ENCODE results near the gene FZD8. TPM values are rescaled to one million over a fixed set of nuclear protein-coding genes. Genes with fewer than 3 reads are reported as not detected.

The FZD8 gene
- total RNA-seq, 1 donor from 2014 or later, result 0.56 TPM

GRCh38 chr10:35652824-35653223 lies 10.7 kb upstream of the FZD8 start:
- Mint-ChIP-seq H3K27ac (no peak overlapping the region), H3K9me3 (no peaks in the 10 kb centered on the region), H3K4me1 (no peaks in the 10 kb centered on the region), H3K36me3 (ENCODE audit: low read depth) (no peaks in the 10 kb centered on the region), H3K27me3 (peaks cover 8% of the 10 kb centered on the region), H3K4me3 (no peak overlapping the region)
- DNase-seq, result no peak
- intact Hi-C loops (cut with micrococcal nuclease), result no loop called here

DNA sequence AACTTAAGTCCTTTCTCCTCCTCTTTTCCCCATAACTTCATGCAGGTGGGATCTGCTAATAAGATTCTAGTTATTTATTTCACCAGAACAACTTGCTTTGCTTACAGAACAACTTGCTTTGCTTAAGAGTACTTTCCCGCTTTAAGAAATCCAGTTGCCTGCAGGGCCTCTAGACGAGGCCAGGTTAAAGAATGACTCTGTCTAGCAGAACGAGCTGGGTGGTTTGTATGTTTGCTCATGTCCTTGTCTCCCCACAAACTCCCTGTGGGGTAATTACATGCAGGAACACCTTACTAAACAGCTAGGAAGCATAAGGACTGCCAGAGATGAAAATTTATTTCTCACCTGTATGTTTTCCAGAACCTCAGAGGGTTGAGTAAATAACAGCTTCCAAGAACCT lies 8.8 kb upstream of the FZD8 start:
- no peaks in the 10 kb centered on the region for H3K4me1 Mint-ChIP-seq

GRCh38 chr10:35644050-35644950 lies 2.2 kb upstream of the FZD8 start:
- DNase-seq, result no peak
- H3K4me1 Mint-ChIP-seq, result peaks cover 11% of the 10 kb centered on the region
- H3K4me3 Mint-ChIP-seq, result peak overlapping the region; percentile 82
- H3K27ac Mint-ChIP-seq, result no peak overlapping the region
- H3K36me3 Mint-ChIP-seq (ENCODE audit: low read depth), result no peaks in the 10 kb centered on the region
- peaks cover 51% of the 10 kb centered on the region for H3K27me3 Mint-ChIP-seq
- intact Hi-C loops (cut with micrococcal nuclease), result loop anchor here (5.0 kb wide), 2 partner anchors 522 to 1238 kb away; no protein-coding TSS in a partner anchor
- no peaks in the 10 kb centered on the region for H3K9me3 Mint-ChIP-seq

More for the DNA sequence above, 8.8 kb upstream of the FZD8 start:
- no peak overlapping the region for H3K27ac Mint-ChIP-seq
- H3K9me3 Mint-ChIP-seq, result no peaks in the 10 kb centered on the region
- DNase-seq, result no peak
- H3K27me3 Mint-ChIP-seq, result peaks cover 9% of the 10 kb centered on the region
- intact Hi-C loops (cut with micrococcal nuclease), result no loop called here
- H3K4me3 Mint-ChIP-seq, result no peak overlapping the region
- H3K36me3 Mint-ChIP-seq (ENCODE audit: low read depth), result no peaks in the 10 kb centered on the region

GRCh38 chr10:35643151-35644049 lies 1.3 kb upstream of the FZD8 start:
- Mint-ChIP-seq H3K27me3 (peaks cover 55% of the 10 kb centered on the region), H3K4me3 (peak overlapping the region; percentile 82), H3K27ac (no peak overlapping the region), H3K36me3 (ENCODE audit: low read depth) (no peaks in the 10 kb centered on the region), H3K9me3 (no peaks in the 10 kb centered on the region), H3K4me1 (peaks cover 11% of the 10 kb centered on the region)
- peak; percentile 61 for DNase-seq
- intact Hi-C loops (cut with micrococcal nuclease), result loop anchor here (5.0 kb wide), 2 partner anchors 521 to 1239 kb away; no protein-coding TSS in a partner anchor

DNA sequence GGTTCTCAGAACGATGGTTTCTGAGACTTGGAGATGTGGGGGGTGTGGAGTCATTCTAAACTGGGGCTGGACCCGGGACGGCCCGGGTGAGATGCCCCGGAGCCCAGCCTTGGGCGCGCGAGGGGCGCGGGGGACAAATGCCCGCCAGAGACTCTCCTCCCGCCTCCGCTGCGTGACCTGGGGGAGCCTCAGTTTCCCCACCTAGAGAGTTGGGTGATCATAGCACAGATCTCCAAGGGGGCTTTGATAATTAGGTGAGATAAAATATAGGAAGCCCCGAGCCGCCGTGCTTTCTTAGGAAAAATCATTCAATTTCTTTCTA lies 658 bp upstream of the FZD8 start:
- Mint-ChIP-seq H3K27ac (no peak overlapping the region), H3K27me3 (peaks cover 61% of the 10 kb centered on the region), H3K9me3 (no peaks in the 10 kb centered on the region), H3K4me3 (peak overlapping the region; percentile 82), H3K4me1 (peaks cover 11% of the 10 kb centered on the region), H3K36me3 (ENCODE audit: low read depth) (no peaks in the 10 kb centered on the region)
- DNase-seq, result no peak
- intact Hi-C loops (cut with micrococcal nuclease), result loop anchor here (5.0 kb wide), 2 partner anchors 520 to 1240 kb away; no protein-coding TSS in a partner anchor

- H3K36me3 Mint-ChIP-seq (ENCODE audit: low read depth), result no peaks in the 10 kb centered on the region
- H3K9me3 Mint-ChIP-seq, result no peaks in the 10 kb centered on the region
- H3K27ac Mint-ChIP-seq, result no peak overlapping the region
- intact Hi-C loops (cut with micrococcal nuclease), result loop anchor here (5.0 kb wide), 2 partner anchors 519 to 1241 kb away; no protein-coding TSS in a partner anchor
- peaks cover 11% of the 10 kb centered on the region for H3K4me1 Mint-ChIP-seq
- H3K4me3 Mint-ChIP-seq, result peak overlapping the region; percentile 82
- DNase-seq, result peak; percentile 68
- peaks cover 69% of the 10 kb centered on the region for H3K27me3 Mint-ChIP-seq
Measured at GRCh38 chr10:35641676-35642034, 441 bp downstream of the FZD8 start.

- Mint-ChIP-seq H3K36me3 (ENCODE audit: low read depth) (no peaks in the 10 kb centered on the region), H3K9me3 (no peaks in the 10 kb centered on the region), H3K4me3 (peak overlapping the region; percentile 75), H3K27ac (no peak overlapping the region), H3K4me1 (peaks cover 11% of the 10 kb centered on the region), H3K27me3 (peaks cover 70% of the 10 kb centered on the region)
- peak; percentile 83 for DNase-seq
- intact Hi-C loops (cut with micrococcal nuclease), result loop anchor here (5.0 kb wide), 2 partner anchors 519 to 1241 kb away; no protein-coding TSS in a partner anchor
Measured at GRCh38 chr10:35640951-35641675, 983 bp downstream of the FZD8 start.

GRCh38 chr10:35640474-35640873 lies 1.6 kb downstream of the FZD8 start:
- H3K36me3 Mint-ChIP-seq (ENCODE audit: low read depth), result no peaks in the 10 kb centered on the region

GRCh38 chr10:35639728-35640401 lies 2.2 kb downstream of the FZD8 start:
- peak overlapping the region; percentile 83 for H3K4me3 Mint-ChIP-seq
- peaks cover 71% of the 10 kb centered on the region for H3K27me3 Mint-ChIP-seq
- H3K36me3 Mint-ChIP-seq (ENCODE audit: low read depth), result no peaks in the 10 kb centered on the region
- peak; percentile 58 for DNase-seq
- H3K4me1 Mint-ChIP-seq, result peaks cover 11% of the 10 kb centered on the region
- no peaks in the 10 kb centered on the region for H3K9me3 Mint-ChIP-seq
- intact Hi-C loops (cut with micrococcal nuclease), result loop anchor here (5.0 to 10.0 kb wide), 3 partner anchors 518 to 1242 kb away; partner anchors contain the start of gene PARD3
- H3K27ac Mint-ChIP-seq, result no peak overlapping the region

More at GRCh38 chr10:35640474-35640873, 1.6 kb downstream of the FZD8 start:
- peaks cover 11% of the 10 kb centered on the region for H3K4me1 Mint-ChIP-seq
- intact Hi-C loops (cut with micrococcal nuclease), result loop anchor here (5.0 kb wide), 2 partner anchors 518 to 1242 kb away; no protein-coding TSS in a partner anchor
- no peaks in the 10 kb centered on the region for H3K9me3 Mint-ChIP-seq
- peaks cover 74% of the 10 kb centered on the region for H3K27me3 Mint-ChIP-seq
- peak overlapping the region; percentile 83 for H3K4me3 Mint-ChIP-seq
- no peak overlapping the region for H3K27ac Mint-ChIP-seq
- peak; percentile 79 for DNase-seq

DNA sequence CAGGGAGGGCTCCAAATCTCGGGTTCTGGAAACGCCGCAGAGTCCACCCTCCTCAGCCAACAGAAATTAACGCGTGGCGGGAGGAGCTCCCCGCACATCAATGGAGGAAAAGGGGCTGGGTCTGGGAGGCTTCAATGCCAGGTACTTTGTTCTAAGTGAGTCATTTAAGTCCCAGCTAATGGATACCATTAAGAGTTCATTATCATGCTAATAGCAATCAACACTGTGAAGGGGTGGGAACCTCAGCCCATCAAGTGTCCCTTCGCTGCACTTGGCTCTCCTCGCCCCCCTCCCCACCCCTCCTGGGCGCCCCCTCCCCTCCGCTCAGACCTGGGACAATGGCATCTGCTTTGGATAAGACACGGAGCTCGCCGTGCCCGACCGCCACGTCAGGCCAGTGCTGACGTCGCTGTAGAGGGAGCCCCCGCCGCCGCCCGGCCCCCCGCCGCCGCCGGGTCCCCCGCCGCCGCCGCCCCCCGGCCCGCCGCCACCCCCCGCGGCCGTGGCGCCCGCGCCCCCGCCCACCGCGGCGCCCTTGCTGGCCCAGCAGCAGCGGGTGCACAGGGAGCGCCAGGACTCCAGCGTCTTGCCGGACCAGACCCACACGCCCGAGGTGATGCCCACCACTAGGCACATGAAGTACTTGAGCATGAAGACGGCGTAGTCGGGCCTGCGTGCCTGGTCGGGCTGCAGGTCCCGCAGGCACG lies 2.9 kb downstream of the FZD8 start:
- no peak for DNase-seq
- intact Hi-C loops (cut with micrococcal nuclease), result loop anchor here (10.0 kb wide), 1 partner anchor 824 kb away; the partner anchor contains the start of gene PARD3
- Mint-ChIP-seq H3K36me3 (ENCODE audit: low read depth) (no peaks in the 10 kb centered on the region), H3K9me3 (no peaks in the 10 kb centered on the region), H3K27me3 (peaks cover 65% of the 10 kb centered on the region), H3K4me1 (peaks cover 11% of the 10 kb centered on the region), H3K4me3 (peak overlapping the region; percentile 55), H3K27ac (no peak overlapping the region)

- peaks cover 56% of the 10 kb centered on the region for H3K27me3 Mint-ChIP-seq
- H3K4me3 Mint-ChIP-seq, result no peak overlapping the region
- no peak for DNase-seq
- intact Hi-C loops (cut with micrococcal nuclease), result loop anchor here (10.0 kb wide), 1 partner anchor 823 kb away; the partner anchor contains the start of gene PARD3
- H3K9me3 Mint-ChIP-seq, result no peaks in the 10 kb centered on the region
- no peak overlapping the region for H3K27ac Mint-ChIP-seq
- peaks cover 2% of the 10 kb centered on the region for H3K4me1 Mint-ChIP-seq
- no peaks in the 10 kb centered on the region for H3K36me3 Mint-ChIP-seq (ENCODE audit: low read depth)
Measured at GRCh38 chr10:35638101-35638500, 4.0 kb downstream of the FZD8 start.

DNA sequence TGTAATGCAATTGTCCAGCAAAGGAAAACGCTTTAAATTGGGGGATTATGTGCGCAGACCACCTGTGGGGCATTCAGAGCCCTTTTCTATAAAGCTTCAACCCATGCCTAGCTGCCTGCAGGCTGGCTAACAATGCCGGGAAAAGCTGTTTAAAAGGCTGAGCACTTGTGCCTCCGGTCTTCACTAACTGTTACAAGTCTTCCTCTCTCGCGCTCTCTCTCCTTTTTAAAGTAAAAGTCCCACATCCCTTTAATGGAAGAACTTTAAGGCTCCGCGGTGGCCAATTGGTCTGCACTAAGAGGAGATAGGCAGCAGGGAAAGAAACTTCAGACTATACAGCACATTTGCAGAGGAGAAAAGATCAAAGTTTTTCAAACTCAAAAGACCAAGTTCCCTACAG lies 4.6 kb downstream of the FZD8 start:
- no peaks in the 10 kb centered on the region for H3K9me3 Mint-ChIP-seq
- DNase-seq, result no peak
- no peak overlapping the region for H3K27ac Mint-ChIP-seq
- H3K36me3 Mint-ChIP-seq (ENCODE audit: low read depth), result no peaks in the 10 kb centered on the region
- intact Hi-C loops (cut with micrococcal nuclease), result loop anchor here (10.0 kb wide), 1 partner anchor 823 kb away; the partner anchor contains the start of gene PARD3
- H3K4me1 Mint-ChIP-seq, result peaks cover 2% of the 10 kb centered on the region
- H3K27me3 Mint-ChIP-seq, result peaks cover 53% of the 10 kb centered on the region
- H3K4me3 Mint-ChIP-seq, result no peak overlapping the region

Measured in activated CD4-positive, alpha-beta T cell treated with anti-CD3 and anti-CD28 coated beads, Interleukin-2, amount 10 ng/mL, durations not matched to agents 24 days and 14 days (primary cell).